ENCODE results near the gene C2CD4B. TPM values are rescaled to one million over a fixed set of nuclear protein-coding genes. Genes with fewer than 3 reads are reported as not detected.

Gene C2CD4B
- polyA plus RNA-seq, 3 donors = 0.05 TPM; not detected in 2

DNA sequence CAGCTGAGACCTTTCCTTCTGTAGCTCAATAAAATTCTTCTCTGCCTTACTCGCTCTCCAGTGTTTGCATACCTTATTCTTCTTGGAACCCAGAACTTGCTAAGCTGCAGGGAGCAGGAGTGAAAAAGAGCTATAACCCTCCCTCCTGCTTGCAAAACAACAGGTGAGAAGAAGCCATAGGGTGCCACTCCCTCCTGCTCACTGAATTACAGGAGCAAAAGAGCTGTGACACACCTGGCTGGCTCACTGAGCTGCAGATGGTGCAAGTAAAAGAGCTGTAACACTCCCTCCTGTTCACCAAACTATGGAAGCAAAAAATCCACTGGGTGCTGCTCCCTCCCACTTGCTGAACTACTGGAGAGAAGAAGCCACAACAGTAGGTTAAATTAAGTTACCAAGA, 44.2 kb upstream of the C2CD4B start:
- Histone ChIP-seq H3K27ac (ENCODE audit: low read depth in 1 of 2, low read length in 2 of 2) (no peak overlapping the region), H3K9ac (ENCODE audit: insufficient read depth, low read length, poor library complexity, severe bottlenecking) (no peak overlapping the region), H3K36me3 (replicated peaks in 1 of 2; ENCODE audit: control insufficient read depth in 1 of 2, insufficient read depth in 2 of 2, low read length in 2 of 2) (no peaks in the 10 kb centered on the region), H3K79me2 (ENCODE audit: insufficient read depth, low read length) (no peaks in the 10 kb centered on the region), H2AFZ (ENCODE audit: insufficient read depth, low read depth, low read length, poor library complexity, severe bottlenecking) (no peak overlapping the region), H3K4me2 (replicated peaks; ENCODE audit: extremely low read depth, low read length, poor library complexity, severe bottlenecking) (no peak overlapping the region), H3K4me1 (ENCODE audit: control insufficient read depth in 1 of 2, insufficient read depth in 2 of 2, low read length in 2 of 2) (no peaks in the 10 kb centered on the region), H3K9me3 (replicated peaks in 1 of 2; ENCODE audit: control insufficient read depth in 1 of 2, insufficient read depth in 1 of 2, low read length in 2 of 2) (peaks cover 24 to 32% of the 10 kb centered on the region in 2 donors), H3K27me3 (ENCODE audit: control insufficient read depth in 2 of 2, insufficient read depth in 2 of 2, low read length in 2 of 2) (no peaks in the 10 kb centered on the region), H3K4me3 (replicated peaks in 1 of 3; ENCODE audit: low read depth in 2 of 3, low read length in 3 of 3) (no peak overlapping the region), H4K20me1 (ENCODE audit: insufficient read depth, low read length) (no peaks in the 10 kb centered on the region)
- intact Hi-C loops (cut with micrococcal nuclease) = no loop called here
- Mint-ChIP-seq H3K4me3 (no peak overlapping the region), H3K36me3 (no peaks in the 10 kb centered on the region), H3K4me1 (no peaks in the 10 kb centered on the region), H3K9me3 (peaks cover 7 to 36% (median 25%) of the 10 kb centered on the region in 7 donors), H3K27me3 (ENCODE audit: low read depth in 3 of 3) (peaks cover 0 to 1% (median 0%) of the 10 kb centered on the region in 3 donors), H3K27ac (no peak overlapping the region)
- no peak for DNase-seq
- WGBS (ENCODE audit: insufficient coverage) = no CpG with 5 or more reads among the region's 1 CpG
- TF ChIP-seq, protein P1, sequence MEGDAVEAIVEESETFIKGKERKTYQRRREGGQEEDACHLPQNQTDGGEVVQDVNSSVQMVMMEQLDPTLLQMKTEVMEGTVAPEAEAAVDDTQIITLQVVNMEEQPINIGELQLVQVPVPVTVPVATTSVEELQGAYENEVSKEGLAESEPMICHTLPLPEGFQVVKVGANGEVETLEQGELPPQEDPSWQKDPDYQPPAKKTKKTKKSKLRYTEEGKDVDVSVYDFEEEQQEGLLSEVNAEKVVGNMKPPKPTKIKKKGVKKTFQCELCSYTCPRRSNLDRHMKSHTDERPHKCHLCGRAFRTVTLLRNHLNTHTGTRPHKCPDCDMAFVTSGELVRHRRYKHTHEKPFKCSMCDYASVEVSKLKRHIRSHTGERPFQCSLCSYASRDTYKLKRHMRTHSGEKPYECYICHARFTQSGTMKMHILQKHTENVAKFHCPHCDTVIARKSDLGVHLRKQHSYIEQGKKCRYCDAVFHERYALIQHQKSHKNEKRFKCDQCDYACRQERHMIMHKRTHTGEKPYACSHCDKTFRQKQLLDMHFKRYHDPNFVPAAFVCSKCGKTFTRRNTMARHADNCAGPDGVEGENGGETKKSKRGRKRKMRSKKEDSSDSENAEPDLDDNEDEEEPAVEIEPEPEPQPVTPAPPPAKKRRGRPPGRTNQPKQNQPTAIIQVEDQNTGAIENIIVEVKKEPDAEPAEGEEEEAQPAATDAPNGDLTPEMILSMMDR (IDR thresholded peaks at IDR 0.05) = no peak

DNA sequence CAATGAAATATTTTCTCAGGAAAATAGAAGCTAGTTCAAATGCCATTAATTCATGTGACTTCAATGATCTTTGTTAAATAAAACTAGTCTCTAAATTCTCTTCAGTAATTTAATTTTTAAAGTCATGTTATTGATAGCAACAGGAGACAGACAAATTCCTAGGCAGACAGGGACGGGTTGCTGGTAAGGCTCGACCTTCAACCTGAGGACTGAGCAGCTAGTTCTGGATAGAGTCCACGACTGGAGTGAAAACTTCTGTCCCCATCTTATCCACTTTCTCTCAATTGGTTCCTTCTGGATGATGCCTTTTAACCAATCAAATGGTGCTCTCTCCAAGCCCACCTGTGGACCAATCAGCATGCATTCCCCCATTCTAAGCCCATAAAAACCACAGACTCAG, 43.8 kb upstream of the C2CD4B start:
- Histone ChIP-seq H3K9me3 (replicated peaks in 1 of 2; ENCODE audit: control insufficient read depth in 1 of 2, insufficient read depth in 1 of 2, low read length in 2 of 2) (peaks cover 24 to 32% of the 10 kb centered on the region in 2 donors), H3K4me2 (replicated peaks; ENCODE audit: extremely low read depth, low read length, poor library complexity, severe bottlenecking) (no peak overlapping the region), H3K36me3 (replicated peaks in 1 of 2; ENCODE audit: control insufficient read depth in 1 of 2, insufficient read depth in 2 of 2, low read length in 2 of 2) (no peaks in the 10 kb centered on the region), H4K20me1 (ENCODE audit: insufficient read depth, low read length) (no peaks in the 10 kb centered on the region), H3K4me1 (ENCODE audit: control insufficient read depth in 1 of 2, insufficient read depth in 2 of 2, low read length in 2 of 2) (no peaks in the 10 kb centered on the region), H3K27me3 (ENCODE audit: control insufficient read depth in 2 of 2, insufficient read depth in 2 of 2, low read length in 2 of 2) (no peaks in the 10 kb centered on the region), H2AFZ (ENCODE audit: insufficient read depth, low read depth, low read length, poor library complexity, severe bottlenecking) (no peak overlapping the region), H3K27ac (ENCODE audit: low read depth in 1 of 2, low read length in 2 of 2) (no peak overlapping the region), H3K9ac (ENCODE audit: insufficient read depth, low read length, poor library complexity, severe bottlenecking) (no peak overlapping the region), H3K79me2 (ENCODE audit: insufficient read depth, low read length) (no peaks in the 10 kb centered on the region), H3K4me3 (replicated peaks in 1 of 3; ENCODE audit: low read depth in 2 of 3, low read length in 3 of 3) (no peak overlapping the region)
- H3K9me3 Mint-ChIP-seq = peaks cover 7 to 36% (median 25%) of the 10 kb centered on the region in 7 donors
- H3K27ac Mint-ChIP-seq = no peak overlapping the region
- intact Hi-C loops (cut with micrococcal nuclease) = no loop called here
- no peak overlapping the region for H3K4me3 Mint-ChIP-seq
- no peaks in the 10 kb centered on the region for H3K36me3 Mint-ChIP-seq
- 83% methylated on average over 1 of the region's 3 CpGs for WGBS (ENCODE audit: insufficient coverage)
- TF ChIP-seq, protein P1 (IDR thresholded peaks at IDR 0.05) = no peak
- H3K27me3 Mint-ChIP-seq (ENCODE audit: low read depth in 3 of 3) = peaks cover 0 to 1% (median 0%) of the 10 kb centered on the region in 3 donors
- no peak for DNase-seq
- no peaks in the 10 kb centered on the region for H3K4me1 Mint-ChIP-seq
